ENCODE results near the gene FMN2.

The FMN2 gene

GRCh38 chr1:240151136-240151735, 59.6 kb downstream of the FMN2 start:
- TF ChIP-seq CTCF (conservative IDR thresholded peaks at IDR 0.05) (no peak), ZFX (IDR thresholded peaks at IDR 0.05) (no peak)
- H3K27ac ChIP-seq: no peak overlapping the region

DNA sequence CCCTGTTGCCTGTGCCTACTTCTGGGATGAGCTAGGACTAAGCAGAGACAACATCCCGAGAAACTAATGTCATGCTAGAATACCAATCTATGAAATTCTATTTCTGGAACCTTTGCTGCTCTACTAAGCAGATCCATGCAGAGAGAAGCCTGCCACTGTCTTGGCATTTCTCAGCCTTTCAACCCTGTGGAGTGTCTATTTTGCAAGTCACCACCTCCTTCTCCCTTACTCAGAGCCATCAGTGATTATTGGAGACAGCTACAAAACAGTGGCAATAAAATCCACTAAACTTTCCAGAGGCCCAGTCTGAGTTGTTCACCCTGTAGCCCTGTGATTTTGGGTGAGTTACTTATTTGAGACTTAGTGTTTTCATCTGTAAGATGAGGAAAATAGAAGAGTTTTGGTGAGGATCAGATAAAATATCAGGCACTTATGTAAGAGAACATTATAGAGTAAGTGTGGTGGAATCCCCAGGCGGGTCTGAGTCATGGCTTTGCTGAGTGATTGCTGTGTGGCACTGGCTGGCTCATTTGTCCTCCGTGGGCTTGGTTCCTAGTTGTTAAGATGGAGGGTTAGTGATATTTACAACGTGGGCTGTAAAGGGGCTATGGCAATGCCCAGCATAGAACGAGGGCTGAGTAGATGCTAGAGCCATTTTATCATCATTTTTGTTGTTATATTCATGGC, 61.1 kb downstream of the FMN2 start:
- TF ChIP-seq ZFX (IDR thresholded peaks at IDR 0.05): no peak
- no peak for TF ChIP-seq CTCF (conservative IDR thresholded peaks at IDR 0.05)
- H3K27ac ChIP-seq: no peak overlapping the region

- H3K27ac ChIP-seq: no peak overlapping the region
- no peak for TF ChIP-seq ZFX (IDR thresholded peaks at IDR 0.05)
Measured at GRCh38 chr1:240155605-240156004, 63.9 kb downstream of the FMN2 start.

GRCh38 chr1:240164742-240165141, 73.1 kb downstream of the FMN2 start:
- no peak for TF ChIP-seq CTCF (conservative IDR thresholded peaks at IDR 0.05)
- no peak for TF ChIP-seq ZFX (IDR thresholded peaks at IDR 0.05)
- H3K27ac ChIP-seq: no peak overlapping the region

DNA sequence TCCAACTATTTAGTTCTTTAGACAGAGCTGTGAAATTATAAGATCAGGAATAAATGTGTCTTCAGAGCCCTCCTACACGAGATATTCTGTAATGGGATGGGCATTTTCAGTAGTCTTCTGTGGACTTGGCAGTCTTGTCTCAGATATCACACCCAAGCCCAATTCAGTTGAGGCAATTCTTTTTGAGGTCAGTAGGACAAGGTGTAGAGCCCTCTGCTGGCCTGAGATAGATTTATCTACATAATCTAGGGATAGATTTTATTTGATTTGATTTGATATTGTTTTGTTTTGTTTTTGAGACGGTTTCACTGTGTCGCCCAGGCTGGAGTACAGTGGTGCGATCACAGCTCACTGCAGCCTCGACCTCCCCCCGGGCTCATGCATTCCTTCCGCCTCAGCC, 77.5 kb downstream of the FMN2 start:
- no peak for TF ChIP-seq ZFX (IDR thresholded peaks at IDR 0.05)
- TF ChIP-seq CTCF (conservative IDR thresholded peaks at IDR 0.05): peak; percentile 62
- no peak overlapping the region for H3K27ac ChIP-seq

DNA sequence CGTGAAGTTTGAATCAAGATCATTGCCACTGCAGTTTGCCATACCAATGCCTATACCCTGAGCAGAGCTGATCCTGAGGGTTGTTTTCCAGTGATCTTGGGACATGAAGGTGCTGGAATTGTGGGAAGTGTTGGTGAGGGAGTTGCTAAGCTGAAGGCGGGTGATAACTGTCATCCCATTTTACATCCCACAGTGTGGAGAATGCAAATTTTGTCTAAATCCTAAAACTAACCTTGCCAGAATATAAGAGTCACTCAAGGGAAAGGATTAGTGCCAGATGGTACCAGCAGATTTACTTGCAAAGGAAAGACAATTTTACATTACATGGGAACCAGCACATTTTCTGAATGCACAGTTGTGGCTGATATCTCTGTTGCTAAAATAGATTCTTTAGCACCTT, 78.6 kb downstream of the FMN2 start:
- TF ChIP-seq ZFX (IDR thresholded peaks at IDR 0.05) (no peak), CTCF (conservative IDR thresholded peaks at IDR 0.05) (no peak)
- no peak overlapping the region for H3K27ac ChIP-seq

DNA sequence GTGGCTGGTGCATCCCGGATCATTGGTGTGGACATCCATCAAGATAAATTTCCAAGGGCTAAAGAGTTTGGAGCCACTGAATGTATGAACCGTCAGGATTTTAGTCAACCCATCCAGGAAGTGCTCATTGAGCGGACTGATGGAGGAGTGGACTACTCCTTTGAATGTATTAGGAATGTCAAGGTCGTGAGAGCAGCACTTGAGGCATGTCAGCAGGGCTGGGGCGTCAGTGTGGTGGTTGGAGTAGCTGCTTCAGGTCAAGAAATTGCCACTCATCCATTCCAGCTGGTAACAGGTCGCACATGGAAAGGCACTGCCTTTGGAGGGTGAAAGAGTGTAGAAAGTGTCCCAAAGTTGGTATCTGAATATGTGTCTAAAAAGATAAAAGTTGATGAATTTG, 79.1 kb downstream of the FMN2 start:
- TF ChIP-seq CTCF (conservative IDR thresholded peaks at IDR 0.05) (no peak), ZFX (IDR thresholded peaks at IDR 0.05) (no peak)
- no peak overlapping the region for H3K27ac ChIP-seq

GRCh38 chr1:240171907-240172306, 80.2 kb downstream of the FMN2 start:
- no peak overlapping the region for H3K27ac ChIP-seq
- TF ChIP-seq ZFX (IDR thresholded peaks at IDR 0.05): no peak
- no peak for TF ChIP-seq CTCF (conservative IDR thresholded peaks at IDR 0.05)
